HEK293T (cell line): ENCODE data around the gene CCT3.

ENCODE experiments used
- ARNT ChIP-seq: fragments of 450-650 bp; IDR thresholded peaks from 2 replicates; pipeline ENCODE4 v1.6.1; 2017; ENCODE audit warnings: mild to moderate bottlenecking
- BHLHE40 ChIP-seq: fragments of 450-650 bp; IDR thresholded peaks from 2 replicates; pipeline ENCODE4 v1.6.1; 2016; ENCODE audit warnings: mild to moderate bottlenecking, moderate library complexity, borderline replicate concordance
- ELF4 ChIP-seq: fragments of 450-650 bp; IDR thresholded peaks from 2 replicates; pipeline ENCODE4 v1.6.1; 2017; ENCODE audit warnings: antibody characterized with exemption
- FOXA1 ChIP-seq: fragments of 450-650 bp; IDR thresholded peaks from 2 replicates; pipeline ENCODE4 v1.6.1; 2016; ENCODE audit warnings: mild to moderate bottlenecking
- FOXK2 ChIP-seq: fragments of 450-650 bp; IDR thresholded peaks from 2 replicates; pipeline ENCODE4 v1.6.1; 2016; ENCODE audit warnings: mild to moderate bottlenecking
- FOXM1 ChIP-seq: fragments of 450-650 bp; IDR thresholded peaks from 2 replicates; pipeline ENCODE4 v1.6.1; 2017; ENCODE audit warnings: mild to moderate bottlenecking, borderline replicate concordance
- HDGF ChIP-seq: fragments of 450-650 bp; IDR thresholded peaks from 2 replicates; pipeline ENCODE4 v1.6.1; 2017; ENCODE audit warnings: antibody characterized with exemption, borderline replicate concordance
- L3MBTL2 ChIP-seq: fragments of 450-650 bp; conservative IDR thresholded peaks from 2 replicates; pipeline ENCODE4 v1.6.1; 2016; ENCODE audit warnings: mild to moderate bottlenecking
- LEF1 ChIP-seq: fragments of 450-650 bp; IDR thresholded peaks from 2 replicates; pipeline ENCODE4 v1.6.1; 2017; ENCODE audit warnings: mild to moderate bottlenecking, borderline replicate concordance
- NFRKB ChIP-seq: fragments of 450-650 bp; IDR thresholded peaks from 2 replicates; pipeline ENCODE4 v1.6.1; 2016; ENCODE audit warnings: mild to moderate bottlenecking, moderate library complexity
- SP1 ChIP-seq: fragments of 450-650 bp; IDR thresholded peaks from 2 replicates; pipeline ENCODE4 v1.6.1; 2017
- SUZ12 ChIP-seq: fragments of 450-650 bp; IDR thresholded peaks from 2 replicates; pipeline ENCODE4 v1.6.1; 2016; ENCODE audit warnings: mild to moderate bottlenecking
- TARDBP ChIP-seq: fragments of 450-650 bp; IDR thresholded peaks from 2 replicates; pipeline ENCODE4 v1.6.1; 2016

- no peak for TF ChIP-seq FOXA1
- no peak for TF ChIP-seq BHLHE40
- no peak for TF ChIP-seq SUZ12
- TF ChIP-seq L3MBTL2, result no peak
- TF ChIP-seq FOXM1, result no peak
- no peak for TF ChIP-seq TARDBP
- TF ChIP-seq HDGF, result no peak
- no peak for TF ChIP-seq ARNT
- no peak for TF ChIP-seq ELF4
- no peak for TF ChIP-seq SP1
- TF ChIP-seq NFRKB, result no peak
- TF ChIP-seq FOXK2, result no peak
- TF ChIP-seq LEF1, result no peak
Measured at GRCh38 chr1:156284757-156285156, 53.3 kb downstream of the CCT3 start.
